ENCODE measurements around the gene EBF3.
A peak's percentile ranks its signal among the peaks of the same experiment; 100 is the strongest.

EBF3 gene, protein sequence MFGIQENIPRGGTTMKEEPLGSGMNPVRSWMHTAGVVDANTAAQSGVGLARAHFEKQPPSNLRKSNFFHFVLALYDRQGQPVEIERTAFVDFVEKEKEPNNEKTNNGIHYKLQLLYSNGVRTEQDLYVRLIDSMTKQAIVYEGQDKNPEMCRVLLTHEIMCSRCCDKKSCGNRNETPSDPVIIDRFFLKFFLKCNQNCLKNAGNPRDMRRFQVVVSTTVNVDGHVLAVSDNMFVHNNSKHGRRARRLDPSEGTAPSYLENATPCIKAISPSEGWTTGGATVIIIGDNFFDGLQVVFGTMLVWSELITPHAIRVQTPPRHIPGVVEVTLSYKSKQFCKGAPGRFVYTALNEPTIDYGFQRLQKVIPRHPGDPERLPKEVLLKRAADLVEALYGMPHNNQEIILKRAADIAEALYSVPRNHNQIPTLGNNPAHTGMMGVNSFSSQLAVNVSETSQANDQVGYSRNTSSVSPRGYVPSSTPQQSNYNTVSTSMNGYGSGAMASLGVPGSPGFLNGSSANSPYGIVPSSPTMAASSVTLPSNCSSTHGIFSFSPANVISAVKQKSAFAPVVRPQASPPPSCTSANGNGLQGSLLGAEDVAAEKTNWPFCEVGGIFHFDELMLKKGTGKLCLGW

GRCh38 chr10:129963641-129964501 is at the start of gene EBF3:
Gene EBF3 (minus strand): TSS chr10:129964274. CDS start chr10:129963768, 506 bp downstream.
- DNase-seq (ENCODE audit: low read depth): peak; percentile 90

DNA sequence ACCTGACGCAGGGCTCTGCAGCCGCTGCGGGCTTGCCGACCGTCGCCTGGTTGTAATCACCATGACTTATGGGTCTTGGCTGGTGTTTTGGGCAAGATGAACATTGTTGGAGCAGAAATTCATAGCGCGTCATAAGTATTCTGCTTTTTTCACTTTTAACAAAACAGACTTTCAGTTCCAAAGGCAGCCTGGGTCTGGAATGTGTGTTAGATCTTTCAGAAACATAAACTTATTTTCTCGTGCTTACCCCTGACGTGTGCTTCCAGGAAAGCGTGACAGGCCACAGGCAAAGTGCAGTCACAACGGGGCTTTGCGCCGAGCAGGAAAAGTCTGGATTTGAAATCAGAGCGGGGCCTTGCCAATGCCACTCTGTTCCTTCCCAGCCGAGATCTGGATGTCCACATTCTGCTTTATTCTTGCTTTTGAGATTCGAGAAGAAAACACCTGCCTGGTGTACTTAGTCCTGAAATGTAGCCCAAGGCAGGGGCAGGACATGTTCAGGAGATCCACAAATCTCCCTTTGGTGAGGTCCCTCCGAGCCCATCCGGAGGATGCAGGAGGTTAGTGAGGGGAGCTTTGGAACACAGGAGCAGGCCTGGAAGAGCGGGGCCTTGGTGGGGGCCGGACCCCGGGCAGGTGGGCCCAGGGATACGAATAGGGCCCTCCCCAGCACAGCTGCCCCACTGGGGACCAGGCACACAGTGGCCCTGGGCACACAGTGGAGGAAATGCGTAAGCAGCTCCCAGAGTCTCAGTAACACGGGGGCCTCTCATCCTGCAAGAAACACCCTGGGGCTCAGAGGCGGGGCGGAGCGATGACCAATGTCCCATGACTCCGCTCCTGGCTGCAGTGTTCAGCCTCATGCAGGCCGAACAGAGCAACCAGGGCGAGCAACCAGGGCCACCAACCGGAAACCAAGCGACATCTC is 49.5 kb upstream of the EBF3 start:
- no peak for DNase-seq (ENCODE audit: low read depth)

GRCh38 chr10:130012129-130012528 is 48.1 kb upstream of the EBF3 start:
- no peak for DNase-seq (ENCODE audit: low read depth)

GRCh38 chr10:130010653-130011052 is 46.6 kb upstream of the EBF3 start:
- DNase-seq (ENCODE audit: low read depth): no peak

- DNase-seq (ENCODE audit: low read depth): no peak
Measured at GRCh38 chr10:130009228-130009627, 45.2 kb upstream of the EBF3 start.

DNA sequence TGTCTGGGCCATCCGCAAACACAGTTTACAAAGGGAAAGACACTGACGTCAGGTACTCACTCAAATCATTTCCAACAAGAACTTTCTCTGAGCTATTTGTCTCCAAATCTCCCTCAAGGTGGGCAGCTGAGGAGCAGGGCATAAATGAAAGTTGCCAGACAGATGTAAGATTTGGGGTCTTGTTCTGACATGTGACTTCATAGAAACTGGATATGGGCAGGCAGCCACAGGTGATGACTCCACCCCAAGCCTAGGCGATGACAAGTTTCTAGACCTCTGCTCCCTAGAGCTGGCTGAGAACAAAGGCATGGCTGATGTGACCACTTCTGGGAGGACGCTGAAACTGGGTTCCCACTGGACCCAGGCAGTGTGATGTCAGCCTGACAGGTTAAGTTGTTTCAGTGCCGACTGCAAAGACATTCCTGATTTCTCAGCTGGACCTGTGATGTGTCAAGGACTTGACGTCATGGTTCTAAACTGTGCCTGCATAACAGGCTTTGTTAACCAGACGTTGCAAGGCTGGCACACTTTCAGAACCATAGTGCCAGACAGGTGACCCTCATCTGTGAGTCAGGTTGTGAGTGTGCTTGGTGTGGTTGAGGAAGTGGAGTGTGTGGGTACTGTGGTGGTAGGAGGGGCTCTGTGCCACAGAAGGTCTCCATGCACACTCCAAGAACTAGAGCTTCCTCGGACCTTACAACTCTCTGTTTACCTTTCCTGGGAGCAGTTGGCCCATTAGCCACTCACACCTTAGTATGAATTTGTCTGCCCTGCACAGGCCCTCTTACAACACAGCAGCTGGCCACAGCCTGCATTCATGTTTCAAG is 39.9 kb upstream of the EBF3 start:
- DNase-seq (ENCODE audit: low read depth): no peak

DNA sequence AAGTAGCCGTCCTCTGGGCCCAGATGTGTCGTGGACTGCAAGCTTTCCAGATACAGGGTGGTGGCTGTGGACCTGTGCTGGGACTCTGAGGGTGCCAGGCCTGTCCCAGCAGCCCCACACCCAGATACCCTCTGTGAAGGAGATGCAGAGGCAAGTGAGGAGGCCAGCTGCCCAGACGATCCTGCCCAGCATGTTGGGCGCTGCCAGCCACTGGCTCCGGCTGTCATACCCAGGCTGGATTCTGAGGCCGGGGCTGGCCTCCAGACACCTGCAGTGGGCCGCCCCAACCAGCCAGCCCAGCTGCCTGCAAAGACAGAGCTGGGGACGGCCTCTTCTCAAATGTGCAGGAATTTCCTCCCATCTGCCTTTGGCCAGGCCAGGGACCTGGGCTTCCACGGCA is 39.1 kb upstream of the EBF3 start:
- no peak for DNase-seq (ENCODE audit: low read depth)

- DNase-seq (ENCODE audit: low read depth): no peak
Measured at GRCh38 chr10:130002606-130003005, 38.5 kb upstream of the EBF3 start.

- no peak for DNase-seq (ENCODE audit: low read depth)
Measured at GRCh38 chr10:130000918-130001317, 36.8 kb upstream of the EBF3 start.

GRCh38 chr10:129999140-129999539 is 35.1 kb upstream of the EBF3 start:
- DNase-seq (ENCODE audit: low read depth): no peak

- DNase-seq (ENCODE audit: low read depth): peak; percentile 88
Measured at GRCh38 chr10:129993621-129994020, 29.5 kb upstream of the EBF3 start.

DNA sequence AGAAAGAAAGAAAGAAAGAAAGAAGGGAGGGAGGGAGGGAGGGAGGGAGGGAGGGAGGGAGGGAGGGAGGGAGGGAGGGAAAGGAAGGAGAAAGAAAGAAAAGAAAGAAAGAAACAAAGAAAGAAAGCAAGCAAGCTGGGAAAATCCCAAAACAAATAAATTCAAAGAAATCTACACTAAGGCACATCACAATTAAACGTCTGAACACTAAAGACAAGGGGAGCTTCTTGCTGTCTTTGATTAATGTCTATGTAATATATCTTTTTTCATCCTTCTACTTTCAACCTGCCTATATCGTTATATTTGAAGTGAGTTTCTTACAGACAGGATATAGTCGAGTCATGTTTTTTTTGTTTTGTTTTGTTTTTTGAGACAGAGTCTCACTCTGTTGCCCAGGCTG is 28.3 kb upstream of the EBF3 start:
- DNase-seq (ENCODE audit: low read depth): no peak

- DNase-seq (ENCODE audit: low read depth): no peak
Measured at GRCh38 chr10:129982825-129983224, 18.8 kb upstream of the EBF3 start.

GRCh38 chr10:129978980-129979379 is 14.9 kb upstream of the EBF3 start:
- DNase-seq (ENCODE audit: low read depth): no peak

DNA sequence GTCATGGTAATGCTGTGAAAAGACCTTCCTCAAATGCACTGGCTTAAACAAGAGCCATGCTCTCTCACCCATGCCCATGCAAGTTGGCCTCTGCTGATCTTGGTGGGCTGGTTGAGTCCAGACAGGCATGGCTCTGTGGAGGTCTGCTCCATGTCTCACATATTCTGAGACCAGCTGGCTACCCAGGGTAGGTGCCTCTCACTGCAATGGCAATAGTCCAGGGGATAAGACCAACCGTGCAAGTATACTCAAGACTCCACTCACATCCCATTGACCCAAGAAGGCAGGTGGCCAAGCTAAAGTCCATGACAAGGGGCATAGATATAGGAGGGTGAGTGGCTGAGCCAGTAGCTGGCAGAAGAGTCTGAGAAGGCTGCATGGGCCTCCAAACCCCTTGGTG is 14.2 kb upstream of the EBF3 start:
- no peak for DNase-seq (ENCODE audit: low read depth)

GRCh38 chr10:129977794-129978193 is 13.7 kb upstream of the EBF3 start:
- DNase-seq (ENCODE audit: low read depth): no peak

DNA sequence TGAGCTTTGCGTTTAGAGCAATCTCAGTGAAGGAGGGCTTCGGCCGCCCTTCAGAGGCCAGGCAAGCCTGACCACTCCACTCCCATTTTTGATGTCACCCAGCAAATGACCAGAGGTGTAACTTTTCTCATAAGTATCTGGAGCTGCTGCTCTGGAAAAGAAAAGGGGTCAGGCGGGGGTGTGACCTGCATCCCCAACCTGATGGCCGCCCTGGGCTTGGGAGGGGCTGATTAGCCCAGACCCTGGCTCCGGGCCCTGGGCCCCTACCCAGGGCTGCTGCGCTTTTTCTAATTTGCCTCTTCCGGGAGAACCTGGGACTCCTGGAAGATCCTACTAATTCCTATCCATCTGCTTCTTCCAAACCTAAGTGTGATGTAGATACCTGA is 9.6 kb upstream of the EBF3 start:
- DNase-seq (ENCODE audit: low read depth): no peak

DNA sequence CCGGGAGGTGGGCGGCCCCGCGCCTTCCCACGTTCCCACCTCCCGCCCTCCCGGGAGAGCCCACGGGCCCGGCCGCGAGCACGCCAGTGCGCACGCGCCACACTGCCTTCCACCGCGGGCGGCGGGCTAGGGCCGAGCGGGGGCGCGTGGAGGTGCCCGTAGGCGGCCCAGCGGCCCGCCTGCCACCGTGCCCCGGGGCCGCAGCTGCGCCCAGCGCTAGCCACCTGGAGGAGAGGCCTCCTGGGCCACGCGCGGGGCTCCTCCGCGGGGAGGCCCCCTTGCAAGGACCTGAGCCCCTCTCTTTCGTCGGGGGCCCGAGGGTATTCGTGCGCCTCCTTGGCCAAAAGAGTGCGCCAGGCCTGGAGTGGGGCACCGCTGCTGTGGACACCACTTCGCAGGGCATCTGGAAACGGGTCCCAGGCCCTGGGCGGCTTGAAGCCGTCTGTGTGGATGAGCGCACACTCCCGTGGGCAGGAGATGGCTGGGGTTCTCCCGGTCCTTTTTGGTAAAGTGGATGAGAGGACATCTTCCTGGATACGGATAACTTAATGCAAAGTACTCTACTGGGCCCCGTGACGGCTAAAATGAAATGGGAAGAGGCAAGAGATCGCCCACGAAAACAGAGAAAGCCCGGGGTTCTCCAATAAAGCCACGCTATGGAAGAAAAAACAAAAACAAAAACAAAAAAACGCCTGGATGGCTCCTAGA is 9.0 kb upstream of the EBF3 start:
- no peak for DNase-seq (ENCODE audit: low read depth)

GRCh38 chr10:129972145-129972965 is 8.3 kb upstream of the EBF3 start:
- no peak for DNase-seq (ENCODE audit: low read depth)
